HepG2 (cell line): ENCODE results near the gene TBL3. TPM values are rescaled to one million over a fixed set of nuclear protein-coding genes. Genes with fewer than 3 reads are reported as not detected.

Source experiments
- ATAC-seq: fragments of 200-7000 bp; cut with Tn5 transposase; 3 replicates; pipeline ENCODE4 v1.9.1; 2020; ENCODE audit warnings: mild to moderate bottlenecking, moderate library complexity
- BruUV-seq: library from RNA; stranded (reverse); fragments of 400-500 nt; replicated peaks from 2 replicates; lab custom pipeline; 2021; lab: Mats Ljungman, UMichigan
- CTCF ChIA-PET: fragments of 300-600 bp; formaldehyde crosslinking; extraction: SDS; loops from one replicate; lab custom pipeline; 2021; ENCODE audit warnings: low total read pairs, inconsistent platforms, low intra/inter-chr PET ratio; lab: Yijun Ruan, JAX
- POLR2A ChIA-PET: fragments of 350-600 bp; sonication (Branson Sonifier 250); formaldehyde crosslinking; loops from one replicate; lab custom pipeline; 2020; ENCODE audit warnings: antibody characterized with exemption, inconsistent platforms; lab: Yijun Ruan, JAX
- DNase-seq: peaks from one replicate; pipeline ENCODE4 v3.0.0-alpha.2; 2015; ENCODE audit warnings: low spot score
- FAIRE-seq: peaks from 3 replicates; lab custom pipeline; 2011; peaks lifted over from hg19 to GRCh38; lab: Jason Lieb, UNC
- H2AFZ ChIP-seq: one replicate; pipeline ENCODE4 v1.6.1; 2011; ENCODE audit warnings: low read length, inconsistent platforms
- H3K27ac ChIP-seq: fragments of 300-600 bp; 3 replicates; pipeline ENCODE4 v1.8.0; 2011; ENCODE audit warnings: mixed run types, mild to moderate bottlenecking, mixed read lengths, low read length, inconsistent platforms; ENCODE audit not compliant: insufficient read depth; ENCODE audit errors: extremely low read length
- H3K27me3 ChIP-seq, 2 experiments: fragments of 200-600 bp in 1 of 2; 2 replicates in 1 of 2; 3 replicates in 1 of 2; pipeline versions ENCODE4 v1.6.0 to v1.8.0; 2011; ENCODE audit warnings: low read length in 2 of 2, mild to moderate bottlenecking in 2 of 2, moderate library complexity in 2 of 2, inconsistent platforms in 1 of 2; ENCODE audit not compliant: insufficient read depth in 2 of 2, control insufficient read depth in 1 of 2
- H3K36me3 ChIP-seq, 2 experiments: fragments of 200-600 bp in 1 of 2; replicated peaks in 1 of 2; 2 replicates in 1 of 2; 3 replicates in 1 of 2; pipeline versions ENCODE4 v1.5.1 to v1.8.0; 2011; ENCODE audit warnings: low read length in 2 of 2, inconsistent platforms in 1 of 2; ENCODE audit not compliant: insufficient read depth in 2 of 2, control insufficient read depth in 1 of 2
- H3K4me1 ChIP-seq: 2 replicates; pipeline ENCODE4 v1.5.1; 2012; ENCODE audit warnings: low read length, inconsistent platforms; ENCODE audit not compliant: insufficient read depth
- H3K4me2 ChIP-seq: 2 replicates; pipeline ENCODE4 v1.6.0; 2011; ENCODE audit warnings: low read depth, low read length, inconsistent platforms
- H3K4me3 ChIP-seq, 3 experiments: fragments of 200-600 bp in 1 of 3; sonication (generic), shearing (Covaris generic) in 1 of 3; replicated peaks in 1 of 3; 2 replicates each; pipeline ENCODE4 v1.5.1; 2011 to 2016; ENCODE audit warnings: low read length in 3 of 3, inconsistent platforms in 2 of 3, low read depth in 2 of 3, mild to moderate bottlenecking in 2 of 3, control low read depth in 1 of 3, mixed read lengths in 1 of 3; ENCODE audit not compliant: insufficient read depth in 1 of 3
- H3K79me2 ChIP-seq: one replicate; pipeline ENCODE4 v1.6.1; 2011; ENCODE audit warnings: low read length, inconsistent platforms; ENCODE audit not compliant: insufficient read depth
- H3K9ac ChIP-seq: 2 replicates; pipeline ENCODE4 v1.6.0; 2011; ENCODE audit warnings: mild to moderate bottlenecking, low read depth, low read length, inconsistent platforms; ENCODE audit not compliant: insufficient read depth
- H3K9me3 ChIP-seq: 2 replicates; pipeline ENCODE4 v1.5.1; 2012; ENCODE audit warnings: mild to moderate bottlenecking, low read length
- H4K20me1 ChIP-seq: 2 replicates; pipeline ENCODE4 v1.6.0; 2011; ENCODE audit warnings: inconsistent platforms, mild to moderate bottlenecking, low read length, moderate library complexity; ENCODE audit not compliant: insufficient read depth
- SRF ChIP-seq: IDR thresholded peaks from 2 replicates; pipeline ENCODE4 v1.6.1; 2011; ENCODE audit warnings: mild to moderate bottlenecking, low read depth, low read length, moderate library complexity
- ZNF136 ChIP-seq: sonication (generic); formaldehyde crosslinking; IDR thresholded peaks from 2 replicates; pipeline ENCODE4 v1.8.1; 2022; ENCODE audit warnings: low read depth, mild to moderate bottlenecking, moderate library complexity, missing genetic modification reagents
- ZNF687 ChIP-seq: sonication (generic); formaldehyde crosslinking; IDR thresholded peaks from 2 replicates; pipeline ENCODE4 v1.5.1; 2020; ENCODE audit warnings: mild to moderate bottlenecking, missing genetic modification reagents, moderate library complexity
- WGBS: methylation state at CpG from one replicate; pipeline ENCODE4 v1.1.6; 2017; ENCODE audit warnings: low lambda C conversion rate; 5-methylcytosine and 5-hydroxymethylcytosine counted together
- in situ Hi-C: cut with HindIII; loops from 2 replicates; pipeline ENCODE4 v1.10.0; 2017; ENCODE audit warnings: low pct_unique_long_range_greater_than_20kb; ENCODE audit not compliant: extremely low pct_ligation_motif_present
- intact Hi-C: fragments of 100-400 bp; cut with micrococcal nuclease; formaldehyde crosslinking; loops from one replicate; pipeline ENCODE4 v1.10.0; 2022; ENCODE audit not compliant: unreplicated experiment
- polyA plus RNA-seq, 8 experiments: library from polyadenylated mRNA; depleted of rRNA in 3 of 8; stranded (reverse) in 7 of 8; unstranded in 1 of 8; fragments of >200 nt; fragmentation: Illumina TruSeq in 4 of 8; extraction: Trizol in 4 of 8; gene quantifications; 2 replicates each; pipeline versions ENCODE4 v1.2.1 to v1.2.3, GENCODE V29; 2011 to 2016; ENCODE audit warnings: low read depth in 4 of 8, missing spikeins in 1 of 8, mixed read lengths in 1 of 8; ENCODE audit not compliant: insufficient read depth in 1 of 8
- total RNA-seq, 5 experiments: library from RNA; depleted of rRNA; stranded (reverse); fragments of >200 nt; fragmentation: Illumina TruSeq; extraction: Trizol; gene quantifications; 2 replicates each; pipeline ENCODE4 v1.2.3, GENCODE V29; 2016; ENCODE audit warnings: low read depth in 1 of 5

The TBL3 gene
- total and polyA plus RNA-seq, 2 of the 13 experiments (the other 11 are each of a cell fraction or from before 2014, with no cell fraction given) = 16.8 to 38.0 TPM

GRCh38 chr16:1950559-1950958, 21.3 kb upstream of the TBL3 start:
- no peak overlapping the region for H2AFZ ChIP-seq
- peaks cover 34% of the 10 kb centered on the region for H3K4me1 ChIP-seq
- in situ Hi-C loops = no loop called here
- 0 out of 2 replicates have a peak, but pooled peaks have one; percentile 35 for TF ChIP-seq ZNF687 (CRISPR knock-in tag)
- TF ChIP-seq ZNF136 (CRISPR knock-in tag) = no peak
- TF ChIP-seq SRF = no peak
- peak overlapping the region; percentile 32; the same call in 1 of the 2 replicates for H3K4me2 ChIP-seq
- BruUV-seq = no TSS peak
- POLR2A ChIA-PET = interaction anchor here (1.5 to 3.6 kb wide), 3 partner anchors 7 to 14 kb away, joined by 8 to 27 read pairs (median 26); partner anchors contain the start of genes MSRB1 and RPS2
- no peaks in the 10 kb centered on the region for H4K20me1 ChIP-seq
- FAIRE-seq = no peak
- H3K9me3 ChIP-seq = no peaks in the 10 kb centered on the region
- DNase-seq = no peak
- H3K4me3 ChIP-seq = no peak overlapping the region; a peak in 1 of 6 replicates
- ATAC-seq = no peak
- H3K79me2 ChIP-seq = no peaks in the 10 kb centered on the region
- H3K9ac ChIP-seq = no peak overlapping the region
- intact Hi-C loops = no loop called here
- no peak overlapping the region for H3K27ac ChIP-seq
- CTCF ChIA-PET = no interaction called here
- H3K36me3 ChIP-seq = no peaks in the 10 kb centered on the region
- peaks cover 3 to 23% of the 10 kb centered on the region in 2 experiments; a peak in 4 of 5 replicates for H3K27me3 ChIP-seq
- 85% methylated on average over 6 of the region's 19 CpGs for WGBS
